IgD-negative memory B cell (primary cell): ENCODE data around the gene PDP2. TPM values are rescaled to one million over a fixed set of nuclear protein-coding genes. Genes with fewer than 3 reads are reported as not detected.

Experiments
- H3K27ac Mint-ChIP-seq, 3 donors: one replicate each; pipeline ENCODE4 v1.8.0; 2020 to 2022; ENCODE audit warnings: mild to moderate bottlenecking in 3 of 3, mixed read lengths in 3 of 3, moderate library complexity in 1 of 3
- H3K27me3 Mint-ChIP-seq: one replicate; pipeline ENCODE4 v1.8.0; 2021; ENCODE audit warnings: mixed read lengths
- H3K36me3 Mint-ChIP-seq: one replicate; pipeline ENCODE4 v1.8.0; 2020; ENCODE audit warnings: mild to moderate bottlenecking, mixed read lengths
- H3K4me1 Mint-ChIP-seq, 3 donors: one replicate each; pipeline ENCODE4 v1.8.0; 2020 to 2022; ENCODE audit warnings: mixed read lengths in 3 of 3, mild to moderate bottlenecking in 1 of 3
- H3K4me3 Mint-ChIP-seq, 4 donors: one replicate each; pipeline ENCODE4 v1.8.0; 2020 to 2022; ENCODE audit warnings: mild to moderate bottlenecking in 4 of 4, mixed read lengths in 4 of 4, moderate library complexity in 3 of 4
- H3K9me3 Mint-ChIP-seq, 3 donors: one replicate each; pipeline ENCODE4 v1.8.0; 2020 to 2021; ENCODE audit warnings: mixed read lengths in 3 of 3, mild to moderate bottlenecking in 1 of 3
- polyA plus RNA-seq: library from polyadenylated mRNA; unstranded; fragments of 300-500 nt; fragmentation: Illumina TruSeq; gene quantifications from one replicate; pipeline ENCODE4 v1.2.3, GENCODE V29; 2021

PDP2 gene
- polyA plus RNA-seq, 1 donor from 2014 or later = 0.78 TPM

- Mint-ChIP-seq H3K4me3 (no peak overlapping the region), H3K27me3 (peaks cover 1% of the 10 kb centered on the region), H3K27ac (no peak overlapping the region), H3K36me3 (peaks cover 1% of the 10 kb centered on the region), H3K4me1 (no peaks in the 10 kb centered on the region), H3K9me3 (no peaks in the 10 kb centered on the region)
Measured at GRCh38 chr16:66910175-66910940, 30.0 kb downstream of the PDP2 start.

DNA sequence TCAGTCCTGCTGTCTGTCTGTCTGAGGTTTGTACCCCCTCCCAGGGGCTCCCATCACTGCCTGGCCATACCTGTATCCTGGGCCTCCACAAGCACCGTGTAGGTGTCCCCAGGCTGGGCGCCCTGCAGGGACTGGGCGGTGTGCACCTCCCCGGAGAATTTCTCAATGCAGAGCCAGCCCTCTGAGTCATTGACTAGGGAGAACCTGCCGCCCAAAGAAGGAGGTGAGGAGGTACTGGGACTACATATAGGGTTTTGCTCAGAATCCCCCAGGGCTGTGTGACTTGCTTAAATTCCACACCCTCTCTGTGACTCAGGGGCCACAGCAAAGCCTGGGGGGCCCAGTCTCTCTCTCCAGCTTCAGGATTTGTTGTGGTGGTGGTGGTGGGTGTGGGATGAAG is 30.8 kb downstream of the PDP2 start:
- Mint-ChIP-seq H3K4me1 (no peaks in the 10 kb centered on the region), H3K27me3 (peaks cover 1% of the 10 kb centered on the region), H3K9me3 (no peaks in the 10 kb centered on the region), H3K27ac (no peak overlapping the region), H3K36me3 (no peaks in the 10 kb centered on the region), H3K4me3 (no peak overlapping the region)

DNA sequence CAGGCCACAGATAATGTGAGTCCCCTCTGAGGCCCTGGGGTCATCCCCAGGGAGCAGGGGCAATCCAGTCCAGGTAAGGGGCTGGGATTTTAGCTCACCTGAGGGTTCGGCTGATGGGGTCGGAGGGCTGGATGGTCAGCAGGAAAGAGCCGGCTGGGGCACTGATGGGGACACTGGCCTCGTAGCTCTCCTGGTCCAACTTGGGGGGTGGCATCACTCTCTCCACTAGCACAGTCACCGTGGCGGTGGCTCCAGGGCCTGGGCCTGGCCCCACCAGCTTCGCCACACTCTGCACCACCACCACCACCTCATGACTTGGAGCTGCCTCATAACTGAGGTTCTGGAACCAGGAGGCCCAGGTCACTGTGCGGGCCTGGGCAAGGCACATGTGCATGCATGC is 31.5 kb downstream of the PDP2 start:
- no peak overlapping the region for H3K27ac Mint-ChIP-seq
- H3K27me3 Mint-ChIP-seq = peaks cover 1% of the 10 kb centered on the region

DNA sequence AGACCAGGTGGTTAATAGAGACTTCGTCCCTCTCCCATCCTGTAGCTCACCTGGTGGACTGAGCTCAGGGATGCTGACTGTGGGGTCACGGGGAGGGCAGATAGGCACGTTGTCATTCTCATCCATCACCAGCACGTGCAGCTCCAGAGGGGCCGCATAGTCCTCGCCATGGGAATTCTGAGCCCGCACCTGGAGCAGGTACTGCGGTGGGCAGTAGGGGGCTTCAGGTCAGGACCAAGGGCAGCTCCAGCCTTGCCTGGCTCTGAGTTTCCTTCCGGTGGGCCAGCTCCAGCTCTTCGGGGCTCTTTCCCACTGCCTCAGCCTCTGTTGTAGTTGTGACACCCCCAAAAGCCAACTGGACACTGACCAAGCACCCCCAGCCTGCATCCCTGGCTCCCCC is 32.8 kb downstream of the PDP2 start:
- H3K27me3 Mint-ChIP-seq = peaks cover 1% of the 10 kb centered on the region
- H3K36me3 Mint-ChIP-seq = no peaks in the 10 kb centered on the region
- H3K9me3 Mint-ChIP-seq = no peaks in the 10 kb centered on the region
- no peak overlapping the region for H3K4me3 Mint-ChIP-seq
- no peaks in the 10 kb centered on the region for H3K4me1 Mint-ChIP-seq
- H3K27ac Mint-ChIP-seq = no peak overlapping the region

More for the DNA sequence above, 31.5 kb downstream of the PDP2 start:
- no peak overlapping the region for H3K4me3 Mint-ChIP-seq
- H3K36me3 Mint-ChIP-seq = no peaks in the 10 kb centered on the region
- H3K4me1 Mint-ChIP-seq = no peaks in the 10 kb centered on the region
- no peaks in the 10 kb centered on the region for H3K9me3 Mint-ChIP-seq

- Mint-ChIP-seq H3K4me1 (no peaks in the 10 kb centered on the region), H3K36me3 (no peaks in the 10 kb centered on the region), H3K27ac (peak overlapping the region in 1 of 3 donors; percentile 46), H3K27me3 (no peaks in the 10 kb centered on the region), H3K9me3 (no peaks in the 10 kb centered on the region), H3K4me3 (no peak overlapping the region)
Measured at GRCh38 chr16:66913711-66914110, 33.4 kb downstream of the PDP2 start.

- Mint-ChIP-seq H3K27ac (no peak overlapping the region), H3K4me1 (no peaks in the 10 kb centered on the region), H3K9me3 (no peaks in the 10 kb centered on the region), H3K4me3 (peak overlapping the region in 2 of 4 donors; percentile 18 to 78), H3K36me3 (no peaks in the 10 kb centered on the region), H3K27me3 (no peaks in the 10 kb centered on the region)
Measured at GRCh38 chr16:66914541-66914940, 34.2 kb downstream of the PDP2 start.

- no peak overlapping the region for H3K27ac Mint-ChIP-seq
- H3K4me1 Mint-ChIP-seq = no peaks in the 10 kb centered on the region
- H3K9me3 Mint-ChIP-seq = no peaks in the 10 kb centered on the region
- H3K27me3 Mint-ChIP-seq = no peaks in the 10 kb centered on the region
- H3K4me3 Mint-ChIP-seq = no peak overlapping the region
- H3K36me3 Mint-ChIP-seq = no peaks in the 10 kb centered on the region
Measured at GRCh38 chr16:66915041-66915440, 34.7 kb downstream of the PDP2 start.

- Mint-ChIP-seq H3K4me1 (no peaks in the 10 kb centered on the region), H3K27me3 (peaks cover 4% of the 10 kb centered on the region), H3K27ac (no peak overlapping the region), H3K36me3 (no peaks in the 10 kb centered on the region), H3K4me3 (no peak overlapping the region), H3K9me3 (no peaks in the 10 kb centered on the region)
Measured at GRCh38 chr16:66916518-66916917, 36.2 kb downstream of the PDP2 start.

DNA sequence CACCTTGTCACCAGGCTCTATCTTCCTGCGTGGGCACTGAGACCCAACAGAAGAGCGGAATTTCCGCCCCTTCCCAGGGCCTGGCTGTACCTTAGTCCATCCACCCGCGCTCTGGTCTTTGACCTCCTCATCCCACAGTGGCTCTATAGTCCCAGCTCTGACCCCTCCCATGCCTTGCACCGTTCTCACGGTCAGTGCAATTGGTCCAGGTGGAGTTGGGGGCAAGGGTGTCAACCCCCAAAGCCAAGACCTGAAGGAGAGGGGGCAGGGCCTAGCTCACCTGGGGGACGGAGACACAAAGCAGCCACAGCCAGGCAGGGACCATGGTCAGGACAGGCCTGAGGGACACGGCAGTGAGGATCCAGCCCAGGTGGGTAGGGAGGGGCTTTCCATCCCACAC is 37.4 kb downstream of the PDP2 start:
- H3K36me3 Mint-ChIP-seq = no peaks in the 10 kb centered on the region
- no peaks in the 10 kb centered on the region for H3K9me3 Mint-ChIP-seq
- H3K4me3 Mint-ChIP-seq = no peak overlapping the region
- H3K4me1 Mint-ChIP-seq = no peaks in the 10 kb centered on the region
- H3K27me3 Mint-ChIP-seq = peaks cover 6% of the 10 kb centered on the region
- no peak overlapping the region for H3K27ac Mint-ChIP-seq

GRCh38 chr16:66918355-66918754 is 38.0 kb downstream of the PDP2 start:
- no peak overlapping the region for H3K27ac Mint-ChIP-seq
- H3K4me3 Mint-ChIP-seq = no peak overlapping the region
- no peaks in the 10 kb centered on the region for H3K4me1 Mint-ChIP-seq
- no peaks in the 10 kb centered on the region for H3K36me3 Mint-ChIP-seq
- no peaks in the 10 kb centered on the region for H3K9me3 Mint-ChIP-seq
- H3K27me3 Mint-ChIP-seq = peaks cover 12% of the 10 kb centered on the region

DNA sequence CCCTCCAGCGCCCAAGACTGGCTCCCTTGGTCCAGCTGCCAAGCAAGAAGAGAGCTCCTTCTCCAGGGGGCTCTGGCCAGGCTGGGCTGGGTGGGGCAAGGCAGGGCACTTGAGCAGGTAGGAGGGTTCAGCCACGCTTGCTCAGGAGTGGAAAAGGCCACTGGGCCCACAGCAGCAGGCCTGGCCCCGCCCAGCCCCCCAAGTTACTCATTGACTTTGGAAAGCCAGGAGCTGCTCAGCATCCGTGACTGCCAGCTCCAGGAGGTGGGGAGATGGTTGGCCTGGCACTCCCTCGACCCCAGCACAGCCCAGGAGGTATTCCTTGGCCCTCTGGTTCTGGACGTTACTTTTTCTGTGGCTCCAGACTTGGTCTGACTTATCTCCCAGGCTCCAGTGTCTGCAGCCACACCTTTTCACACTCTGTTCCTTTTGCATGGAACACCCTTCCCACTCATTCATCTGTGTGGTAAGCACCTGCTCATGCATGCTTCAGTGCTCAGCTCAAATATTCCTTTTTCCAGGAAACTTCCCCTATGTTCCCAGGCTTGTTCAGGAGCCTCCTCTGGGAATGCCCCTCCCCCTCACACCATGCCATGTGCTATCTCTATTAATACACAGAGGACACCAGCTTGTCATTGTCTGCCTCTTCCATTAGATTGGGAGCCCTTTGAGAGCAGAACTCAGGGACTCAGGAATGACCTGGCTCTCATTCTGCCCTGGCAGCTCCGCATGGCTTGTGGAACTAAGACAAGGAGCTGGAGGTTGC is 38.7 kb downstream of the PDP2 start, which contains the start of gene CDH16:
CDH16 (minus strand) TSS at position 83 of the 766 bp plus-strand sequence. CDS start 820 bp downstream, outside the sequence.
- H3K4me3 Mint-ChIP-seq = no peak within 1 kb of the TSS
- no peak within 1 kb of the TSS for H3K27ac Mint-ChIP-seq
- H3K36me3 Mint-ChIP-seq = peaks cover 1% of the 10 kb centered on the region
- no peaks in the 10 kb centered on the region for H3K9me3 Mint-ChIP-seq
- peaks cover 18% of the 10 kb centered on the region for H3K27me3 Mint-ChIP-seq
- no peaks in the 10 kb centered on the region for H3K4me1 Mint-ChIP-seq

DNA sequence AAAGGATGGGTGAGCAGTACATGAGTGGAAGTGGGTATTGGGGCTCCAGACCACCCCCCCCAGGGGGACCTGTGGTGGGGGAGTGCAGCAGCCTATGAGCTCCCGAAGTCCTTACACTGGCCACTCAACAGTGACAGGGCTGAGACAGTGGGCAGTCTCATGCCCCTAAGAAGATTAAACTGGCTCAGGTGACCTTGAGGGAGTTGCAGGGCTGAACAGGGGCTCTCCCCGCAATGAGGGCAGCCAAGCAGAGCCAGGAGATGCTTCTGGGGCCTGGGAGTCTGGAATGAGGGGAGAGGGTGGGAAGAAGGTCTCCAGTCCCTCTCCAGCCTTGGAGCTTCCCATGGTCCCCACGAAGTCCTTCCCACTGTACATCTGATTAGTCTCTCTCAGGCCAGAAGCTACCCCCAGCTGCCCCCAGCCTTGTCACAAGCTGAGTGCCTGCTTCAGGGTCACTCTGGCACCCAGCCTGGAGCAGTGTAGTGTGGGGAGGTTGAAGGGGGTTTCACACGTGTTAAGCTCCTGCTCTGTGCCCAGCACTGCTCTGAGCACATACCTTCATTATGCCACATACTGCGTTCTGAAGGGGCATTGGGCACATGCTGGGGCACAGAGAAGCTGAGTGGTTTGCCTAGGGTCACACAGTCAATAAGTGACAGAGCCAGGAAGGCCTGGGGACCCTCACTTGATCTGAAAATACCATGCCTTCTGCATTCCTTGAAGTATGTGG is 39.4 kb downstream of the PDP2 start:
- H3K27ac Mint-ChIP-seq = no peak overlapping the region
- H3K4me3 Mint-ChIP-seq = no peak overlapping the region
- no peaks in the 10 kb centered on the region for H3K9me3 Mint-ChIP-seq
- no peaks in the 10 kb centered on the region for H3K4me1 Mint-ChIP-seq
- H3K27me3 Mint-ChIP-seq = peaks cover 22% of the 10 kb centered on the region
- peaks cover 1% of the 10 kb centered on the region for H3K36me3 Mint-ChIP-seq

DNA sequence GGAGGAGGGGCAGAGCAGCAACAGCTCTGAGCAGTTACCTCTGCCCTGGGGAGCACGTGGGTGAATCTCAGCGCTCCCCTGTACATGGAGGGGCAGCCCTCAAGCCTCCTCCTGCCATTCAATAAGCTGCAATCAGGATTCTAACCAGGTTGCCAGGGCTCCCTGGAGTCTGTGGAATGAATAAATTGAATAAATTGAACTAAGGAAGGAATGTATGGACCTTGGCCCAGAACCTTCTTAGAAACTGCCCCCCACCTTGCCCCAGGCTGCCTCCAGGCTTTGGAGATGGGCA is 39.9 kb downstream of the PDP2 start:
- Mint-ChIP-seq H3K4me3 (no peak overlapping the region), H3K36me3 (peaks cover 1% of the 10 kb centered on the region), H3K4me1 (peaks cover 0 to under 1% (median 0%) of the 10 kb centered on the region in 3 donors), H3K27ac (no peak overlapping the region), H3K9me3 (no peaks in the 10 kb centered on the region), H3K27me3 (peaks cover 24% of the 10 kb centered on the region)

- no peak overlapping the region for H3K27ac Mint-ChIP-seq
- peaks cover 0 to 3% (median 0%) of the 10 kb centered on the region in 3 donors for H3K4me1 Mint-ChIP-seq
- H3K36me3 Mint-ChIP-seq = peaks cover 1% of the 10 kb centered on the region
- H3K4me3 Mint-ChIP-seq = no peak overlapping the region
- no peaks in the 10 kb centered on the region for H3K9me3 Mint-ChIP-seq
- peaks cover 29% of the 10 kb centered on the region for H3K27me3 Mint-ChIP-seq
Measured at GRCh38 chr16:66920924-66921680, 40.8 kb downstream of the PDP2 start.
